A549 (cell line): ENCODE results near the gene AMOT.

Source experiments
- CBX8 ChIP-seq: fragments of 200-600 bp; sonication (generic); IDR thresholded peaks from 2 replicates; pipeline ENCODE4 v1.6.1; 2016
- CEBPB ChIP-seq, 2 experiments: fragments of >200 bp in 1 of 2; sonication (Bioruptor Twin) in 1 of 2; formaldehyde crosslinking in 1 of 2; IDR thresholded peaks; 2 replicates each; pipeline ENCODE4 v1.6.1; 2012 to 2016
- CTCF ChIP-seq: fragments of >200 bp; sonication (Bioruptor Twin); formaldehyde crosslinking; IDR thresholded peaks from 3 replicates; pipeline ENCODE4 v1.5.1; 2016
- E2F6 ChIP-seq: IDR thresholded peaks from 2 replicates; pipeline ENCODE4 v1.6.1; 2012; ENCODE audit warnings: low read depth, borderline replicate concordance
- EP300 ChIP-seq, 2 experiments: fragments of >200 bp; sonication (Bioruptor Twin); formaldehyde crosslinking; IDR thresholded peaks; 2 replicates in 1 of 2; 3 replicates in 1 of 2; pipeline ENCODE4 v1.6.1; 2016 to 2017
- JUN ChIP-seq, 2 experiments: fragments of >200 bp; sonication (Bioruptor Twin); formaldehyde crosslinking; IDR thresholded peaks; 2 replicates in 1 of 2; 3 replicates in 1 of 2; pipeline ENCODE4 v1.6.1; 2016 to 2017
- JUNB ChIP-seq: fragments of >200 bp; sonication (Bioruptor Twin); formaldehyde crosslinking; IDR thresholded peaks from 2 replicates; pipeline ENCODE4 v1.6.1; 2016
- MAX ChIP-seq: IDR thresholded peaks from 2 replicates; pipeline ENCODE4 v1.6.1; 2012
- POLR2A ChIP-seq: IDR thresholded peaks from 2 replicates; pipeline ENCODE4 v1.6.1; 2012; ENCODE audit warnings: mild to moderate bottlenecking, low read length
- RAD21 ChIP-seq, 2 experiments: fragments of >200 bp in 1 of 2; sonication (Bioruptor Twin) in 1 of 2; formaldehyde crosslinking in 1 of 2; IDR thresholded peaks in 1 of 2; conservative IDR thresholded peaks in 1 of 2; 2 replicates in 1 of 2; 3 replicates in 1 of 2; pipeline ENCODE4 v1.6.1; 2012 to 2018; ENCODE audit warnings: inconsistent platforms in 1 of 2
- RFX5 ChIP-seq: fragments of 450-650 bp; IDR thresholded peaks from 2 replicates; pipeline ENCODE4 v1.7.1; 2014; ENCODE audit warnings: antibody characterized with exemption, mild to moderate bottlenecking, moderate library complexity
- RNF2 ChIP-seq: fragments of 200-600 bp; sonication (generic); IDR thresholded peaks from 2 replicates; pipeline ENCODE4 v1.6.1; 2016; ENCODE audit warnings: low read depth, mild to moderate bottlenecking, antibody characterized with exemption, moderate library complexity, borderline replicate concordance
- SMC3 ChIP-seq: fragments of >200 bp; sonication (Bioruptor Twin); formaldehyde crosslinking; IDR thresholded peaks from 3 replicates; pipeline ENCODE4 v1.6.1; 2018; ENCODE audit warnings: inconsistent platforms
- USF2 ChIP-seq: fragments of 450-650 bp; IDR thresholded peaks from 2 replicates; pipeline ENCODE4 v1.6.1; 2014; ENCODE audit warnings: antibody characterized with exemption

- TF ChIP-seq CTCF (no peak), RFX5 (no peak), POLR2A (no peak), CEBPB (IDR thresholded peaks at IDR 0.05) (no peak), JUNB (no peak), CBX8 (no peak), JUN (IDR thresholded peaks at IDR 0.05) (no peak), RNF2 (no peak), EP300 (IDR thresholded peaks at IDR 0.05) (no peak), USF2 (no peak), SMC3 (no peak), MAX (no peak), E2F6 (no peak), RAD21 (conservative IDR thresholded peaks at IDR 0.05 in 1 of 2, IDR thresholded peaks at IDR 0.05 in 1 of 2) (no peak)
Measured at GRCh38 chrX:112768563-112768962, 72.1 kb downstream of the AMOT start.
